ENCODE results near the gene ABCC3. TPM values are rescaled to one million over a fixed set of nuclear protein-coding genes. Genes with fewer than 3 reads are reported as not detected.
"Not testable (repeated sequence)": the region's sequence is repeated elsewhere in the genome, so short reads cannot be mapped to it uniquely, and the experiment has no call there.

The ABCC3 gene
- total RNA-seq, 1 experiment from 2014 or later: 66.2 TPM

DNA sequence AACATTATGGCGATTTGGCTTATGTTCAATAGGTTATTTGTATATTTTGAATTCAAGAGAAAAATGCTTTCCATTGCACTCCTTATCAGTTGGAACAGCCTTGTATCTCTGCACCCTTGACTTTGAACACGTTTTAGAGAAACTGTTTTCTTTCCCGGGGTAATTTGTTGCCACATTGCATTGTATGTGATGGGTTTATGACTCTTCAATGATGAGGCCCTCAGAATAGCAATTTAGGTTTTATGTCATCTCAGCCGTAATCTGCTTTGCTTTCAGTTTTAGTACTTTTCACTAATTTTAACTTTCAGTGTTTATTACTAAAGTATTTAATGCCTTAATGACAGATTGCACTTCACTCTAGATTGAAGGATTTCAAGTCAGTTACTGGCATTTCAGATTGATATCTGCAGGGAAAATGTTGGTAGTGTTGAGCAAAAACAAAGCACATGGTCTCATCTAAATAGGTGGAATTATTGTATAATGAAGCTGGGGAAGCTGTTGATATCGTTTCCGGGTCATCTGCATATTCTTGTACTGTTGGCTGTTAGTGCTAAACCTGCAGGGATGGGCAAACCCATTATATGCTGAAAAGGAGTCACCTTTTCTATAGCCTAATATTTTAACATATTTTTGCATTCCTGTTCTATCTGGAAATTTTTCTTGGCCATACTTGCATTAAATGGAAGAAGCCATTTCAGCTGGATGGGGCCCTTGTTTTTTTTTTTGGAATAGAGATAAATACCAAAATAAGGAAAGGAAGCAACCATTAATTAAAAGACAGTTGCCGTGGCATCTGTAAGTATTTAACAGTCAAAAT lies 86.7 kb downstream of the ABCC3 start:
- CTCF ChIA-PET: no interaction called here
- DNase-seq (ENCODE audit: low read depth, low spot score) (no peak), ATAC-seq (no peak)
- intact Hi-C loops (cut with micrococcal nuclease): no loop called here
- H3K27me3 ChIP-seq (ENCODE audit: insufficient read depth, low read length): no peaks in the 10 kb centered on the region
- POLR2A ChIA-PET: no interaction called here
- H3K79me2 ChIP-seq (ENCODE audit: insufficient read depth, low read length): peaks cover 71% of the 10 kb centered on the region
- RAD21 ChIA-PET (ENCODE audit: low non-redundant PET in 1 of 2, low total read pairs in 2 of 2, uncharacterized antibody in 2 of 2, unreplicated experiment in 2 of 2): no interaction called here
- no peak overlapping the region for H3K27ac ChIP-seq (ENCODE audit: low read depth, low read length)
- no peak for TF ChIP-seq ELF1 (IDR thresholded peaks at IDR 0.05; ENCODE audit: borderline replicate concordance, low read depth)
- TF ChIP-seq, protein P1, sequence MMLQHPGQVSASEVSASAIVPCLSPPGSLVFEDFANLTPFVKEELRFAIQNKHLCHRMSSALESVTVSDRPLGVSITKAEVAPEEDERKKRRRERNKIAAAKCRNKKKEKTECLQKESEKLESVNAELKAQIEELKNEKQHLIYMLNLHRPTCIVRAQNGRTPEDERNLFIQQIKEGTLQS (IDR thresholded peaks at IDR 0.05): no peak
- no peak for TF ChIP-seq YY1 (IDR thresholded peaks at IDR 0.05; ENCODE audit: extremely low read depth, insufficient replicate concordance, low read depth, low read length)
- TF ChIP-seq EGR1 (IDR thresholded peaks at IDR 0.05; ENCODE audit: low read depth): 0 out of 2 replicates have a peak, but pooled peaks have one; percentile 6
- no peaks in the 10 kb centered on the region for H3K9me2 ChIP-seq (ENCODE audit: insufficient read depth)
- H3K4me2 ChIP-seq (ENCODE audit: low read length): peak overlapping the region; percentile 78
- H2AFZ ChIP-seq (ENCODE audit: low read depth, low read length, poor library complexity, severe bottlenecking): no peak overlapping the region
- H3K4me3 ChIP-seq (replicated peaks in 1 of 2; ENCODE audit: low read depth in 1 of 2, low read length in 2 of 2): peak overlapping the region; percentile 65 to 98
- peak overlapping the region; percentile 93 for H3K9ac ChIP-seq (ENCODE audit: low read length)
- peaks cover 8 to 17% of the 10 kb centered on the region in 2 experiments; a peak in 3 of 4 replicates for H3K36me3 ChIP-seq (ENCODE audit: control insufficient read depth in 1 of 2, insufficient read depth in 2 of 2, low read length in 2 of 2)
- peaks cover 59% of the 10 kb centered on the region for H4K20me1 ChIP-seq (ENCODE audit: insufficient read depth)
- peaks cover 24 to 56% of the 10 kb centered on the region in 2 experiments for H3K4me1 ChIP-seq (ENCODE audit: control insufficient read depth in 1 of 2, insufficient read depth in 2 of 2, low read length in 2 of 2)
- no TSS peak for BruUV-seq (replicated peaks)
- H3K9me3 ChIP-seq (ENCODE audit: control insufficient read depth in 1 of 2, insufficient read depth in 1 of 2, low read depth in 1 of 2, low read length in 2 of 2): no peaks in the 10 kb centered on the region

DNA sequence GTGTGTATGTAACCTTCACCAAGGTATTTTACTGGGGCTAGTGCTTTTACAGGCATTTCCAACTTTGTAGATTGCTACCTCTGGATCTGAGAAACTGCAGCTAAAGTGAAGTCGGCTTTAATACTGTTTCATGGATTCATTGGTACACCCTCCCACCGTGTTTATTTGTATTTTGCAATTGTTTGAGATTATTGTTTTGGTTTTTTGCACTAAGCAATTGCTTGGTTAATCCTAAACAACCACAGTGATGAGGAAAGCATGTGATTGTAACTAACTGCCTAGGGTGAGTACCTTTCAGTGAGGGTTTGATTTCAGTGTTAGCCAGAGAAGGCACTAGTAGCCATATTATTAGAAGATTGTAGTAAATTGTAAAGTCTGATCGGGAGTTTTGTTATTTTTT lies 88.1 kb downstream of the ABCC3 start:
- TF ChIP-seq RAD21 (IDR thresholded peaks at IDR 0.05; ENCODE audit: low read depth) (no peak), POLR2AphosphoS5 (IDR thresholded peaks at IDR 0.05; ENCODE audit: low read depth, low read length) (no peak), FOSL1 (IDR thresholded peaks at IDR 0.05; ENCODE audit: low read depth) (no peak), YY1 (IDR thresholded peaks at IDR 0.05; ENCODE audit: extremely low read depth, insufficient replicate concordance, low read depth, low read length) (no peak), ZNF274 (IDR thresholded peaks at IDR 0.05; ENCODE audit: low read depth, low read length) (no peak), SRF (IDR thresholded peaks at IDR 0.05; ENCODE audit: low read depth) (no peak)
- ChIA-PET POLR2A (interaction anchor here (0.7 kb wide), 1 partner anchor 49 kb away, joined by 5 read pairs; no protein-coding TSS in a partner anchor), CTCF (no interaction called here), RAD21 (ENCODE audit: low non-redundant PET in 1 of 2, low total read pairs in 2 of 2, uncharacterized antibody in 2 of 2, unreplicated experiment in 2 of 2) (no interaction called here)
- no peak overlapping the region for H3K27ac ChIP-seq (ENCODE audit: low read depth, low read length)
- no peak overlapping the region for H2AFZ ChIP-seq (ENCODE audit: low read depth, low read length, poor library complexity, severe bottlenecking)
- no TSS peak for BruUV-seq (replicated peaks)
- no peaks in the 10 kb centered on the region for H3K9me3 ChIP-seq (ENCODE audit: control insufficient read depth in 1 of 2, insufficient read depth in 1 of 2, low read depth in 1 of 2, low read length in 2 of 2)
- no peak for DNase-seq (ENCODE audit: low read depth, low spot score)
- no peaks in the 10 kb centered on the region for H3K27me3 ChIP-seq (ENCODE audit: insufficient read depth, low read length)
- H3K4me3 ChIP-seq (replicated peaks in 1 of 2; ENCODE audit: low read depth in 1 of 2, low read length in 2 of 2): no peak overlapping the region
- H3K9ac ChIP-seq (ENCODE audit: low read length): no peak overlapping the region
- H3K79me2 ChIP-seq (ENCODE audit: insufficient read depth, low read length): peaks cover 85% of the 10 kb centered on the region
- peaks cover 8 to 17% of the 10 kb centered on the region in 2 experiments; a peak in 3 of 4 replicates for H3K36me3 ChIP-seq (ENCODE audit: control insufficient read depth in 1 of 2, insufficient read depth in 2 of 2, low read length in 2 of 2)
- intact Hi-C loops (cut with micrococcal nuclease): no loop called here
- H3K9me2 ChIP-seq (ENCODE audit: insufficient read depth): no peaks in the 10 kb centered on the region
- peaks cover 69% of the 10 kb centered on the region for H4K20me1 ChIP-seq (ENCODE audit: insufficient read depth)
- peak overlapping the region; percentile 12; the same call in 1 of the 2 replicates for H3K4me2 ChIP-seq (ENCODE audit: low read length)
- no peak for ATAC-seq
- peaks cover 25 to 53% of the 10 kb centered on the region in 2 experiments for H3K4me1 ChIP-seq (ENCODE audit: control insufficient read depth in 1 of 2, insufficient read depth in 2 of 2, low read length in 2 of 2)

- H3K9ac ChIP-seq (ENCODE audit: low read length); H3K4me3 ChIP-seq (replicated peaks in 1 of 2; ENCODE audit: low read depth in 1 of 2, low read length in 2 of 2); H3K9me3 ChIP-seq (ENCODE audit: control insufficient read depth in 1 of 2, insufficient read depth in 1 of 2, low read depth in 1 of 2, low read length in 2 of 2); H3K27me3 ChIP-seq (ENCODE audit: insufficient read depth, low read length); CTCF ChIA-PET; DNase-seq (ENCODE audit: low read depth, low spot score); H2AFZ ChIP-seq (ENCODE audit: low read depth, low read length, poor library complexity, severe bottlenecking); intact Hi-C loops (cut with micrococcal nuclease); RAD21 ChIA-PET (ENCODE audit: low non-redundant PET in 1 of 2, low total read pairs in 2 of 2, uncharacterized antibody in 2 of 2, unreplicated experiment in 2 of 2); BruUV-seq (replicated peaks); H3K4me2 ChIP-seq (ENCODE audit: low read length); H3K9me2 ChIP-seq (ENCODE audit: insufficient read depth); H3K27ac ChIP-seq (ENCODE audit: low read depth, low read length); ATAC-seq: not testable (repeated sequence)
- peaks cover 100% of the 10 kb centered on the region for H3K79me2 ChIP-seq (ENCODE audit: insufficient read depth, low read length)
- POLR2A ChIA-PET: interaction anchor here (1.1 kb wide), 1 partner anchor 427 kb away, joined by 3 read pairs; no protein-coding TSS in a partner anchor
- peaks cover 34 to 60% of the 10 kb centered on the region in 2 experiments for H3K4me1 ChIP-seq (ENCODE audit: control insufficient read depth in 1 of 2, insufficient read depth in 2 of 2, low read length in 2 of 2)
- H4K20me1 ChIP-seq (ENCODE audit: insufficient read depth): peaks cover 86% of the 10 kb centered on the region
- H3K36me3 ChIP-seq (ENCODE audit: control insufficient read depth in 1 of 2, insufficient read depth in 2 of 2, low read length in 2 of 2): peaks cover 10 to 17% of the 10 kb centered on the region in 2 experiments; a peak in 3 of 4 replicates
Observed at GRCh38 chr17:50724622-50725021, 89.9 kb downstream of the ABCC3 start.
